ENCODE results near the gene FOCAD.

FOCAD gene

DNA sequence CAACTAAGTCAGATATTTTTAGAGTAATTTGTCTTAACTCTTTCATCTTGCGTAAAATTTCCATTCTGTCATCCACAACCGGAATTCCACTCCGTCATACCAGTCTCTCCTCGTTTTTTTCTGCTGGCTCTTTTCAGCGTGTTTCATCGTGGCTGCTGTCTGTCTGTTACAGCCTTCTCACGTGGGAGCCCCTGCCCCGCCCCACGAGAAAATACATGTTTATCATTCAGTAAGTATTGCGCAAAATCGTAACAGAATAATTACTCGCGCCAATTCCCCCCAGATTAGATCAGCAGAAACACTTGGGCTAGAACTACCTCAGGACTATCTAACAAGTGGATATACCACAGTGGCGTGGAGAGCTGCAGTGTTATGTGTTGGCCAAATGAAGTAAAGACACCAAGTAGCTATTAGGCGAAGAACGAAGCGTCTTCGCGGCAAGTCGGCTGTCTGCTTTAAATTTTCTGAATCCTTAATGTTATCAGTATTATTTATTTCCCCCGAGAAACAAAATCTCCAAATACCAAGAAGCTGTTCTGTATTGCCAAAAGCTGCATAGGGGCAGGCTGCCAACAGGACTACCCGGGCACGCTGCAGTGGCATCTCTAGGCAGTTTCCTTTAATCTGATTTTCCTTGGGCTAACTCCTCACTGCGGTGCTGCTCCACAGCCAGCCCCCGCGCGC lies 566 bp upstream of the FOCAD start:
- DNase-seq (ENCODE audit: low spot score) = peak; percentile 49

DNA sequence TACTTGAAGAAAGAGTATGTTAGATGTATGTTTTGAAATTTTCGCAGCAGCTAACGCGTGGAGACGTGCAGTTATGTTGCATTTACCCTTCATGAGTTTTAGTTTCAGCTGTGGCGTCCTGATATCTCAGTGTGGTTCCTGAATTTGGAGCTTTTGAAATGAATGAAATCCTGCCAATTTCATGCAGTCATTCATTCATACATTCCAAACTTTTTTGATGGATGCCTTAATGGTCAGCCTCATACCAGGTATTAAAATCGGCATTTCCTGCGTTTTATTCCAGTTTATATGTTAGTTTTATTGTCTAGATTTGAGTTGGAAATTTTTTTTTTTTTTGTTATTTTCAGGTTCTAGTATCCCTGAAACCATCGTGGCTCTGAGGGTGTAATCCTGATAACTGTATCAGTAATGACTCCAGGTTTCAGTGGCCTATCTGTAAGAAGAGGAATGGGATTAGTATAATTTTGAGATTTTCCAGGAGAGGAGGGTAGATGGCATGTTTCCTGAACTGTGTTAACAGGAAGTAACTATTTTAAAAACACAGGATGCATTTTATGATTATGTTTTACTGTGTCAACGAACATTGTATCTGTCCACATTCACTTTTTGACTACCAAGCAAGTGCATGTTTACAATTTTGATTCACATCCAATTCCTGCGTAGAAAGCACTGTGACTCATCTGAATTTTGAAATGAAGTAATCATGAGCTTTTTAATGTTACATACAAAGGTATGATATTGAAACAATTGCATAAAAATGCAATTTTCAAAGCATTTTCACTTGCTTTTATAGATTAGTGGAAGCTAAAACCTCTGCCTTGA lies 1.0 kb downstream of the FOCAD start:
- peak; percentile 32 for DNase-seq (ENCODE audit: low spot score)

DNA sequence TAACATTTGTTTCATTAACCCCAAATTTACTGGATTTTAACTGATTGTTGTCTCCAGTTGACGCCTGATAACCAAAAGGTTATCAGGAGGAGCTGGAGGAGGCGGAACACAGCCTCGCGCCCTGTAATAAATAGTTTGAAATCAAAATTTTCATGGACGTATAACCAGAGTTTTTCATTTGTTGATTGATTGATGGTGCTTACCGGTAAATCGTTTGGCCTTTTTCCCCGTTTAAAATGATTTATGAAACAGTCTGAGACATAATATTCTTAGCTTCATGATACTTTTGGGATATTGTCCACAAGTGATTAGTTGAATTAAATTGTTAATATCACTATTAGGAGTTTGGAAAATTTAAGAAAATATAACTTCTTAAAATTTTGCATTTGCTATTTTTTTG lies 1.7 kb downstream of the FOCAD start:
- DNase-seq (ENCODE audit: low spot score) = no peak

DNA sequence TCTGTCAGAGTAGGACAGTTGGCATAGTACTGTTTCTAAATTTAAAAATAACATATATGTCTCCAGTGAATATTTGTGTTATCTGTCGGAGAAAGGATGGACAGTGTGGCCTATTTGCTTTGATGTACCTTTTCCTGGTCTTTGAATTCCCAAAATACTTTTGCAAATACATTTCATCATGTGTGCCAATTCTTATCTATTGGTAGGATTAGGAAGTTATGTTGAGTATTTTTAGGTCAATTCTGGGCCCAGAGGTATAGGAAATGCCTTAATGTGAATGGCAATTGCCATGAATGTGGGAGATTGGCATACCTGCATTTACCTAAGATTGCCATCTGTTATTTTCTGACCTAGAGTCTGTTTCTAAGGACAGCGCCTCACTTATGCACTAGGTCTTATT lies 5.8 kb downstream of the FOCAD start:
- no peak for DNase-seq (ENCODE audit: low spot score)

DNA sequence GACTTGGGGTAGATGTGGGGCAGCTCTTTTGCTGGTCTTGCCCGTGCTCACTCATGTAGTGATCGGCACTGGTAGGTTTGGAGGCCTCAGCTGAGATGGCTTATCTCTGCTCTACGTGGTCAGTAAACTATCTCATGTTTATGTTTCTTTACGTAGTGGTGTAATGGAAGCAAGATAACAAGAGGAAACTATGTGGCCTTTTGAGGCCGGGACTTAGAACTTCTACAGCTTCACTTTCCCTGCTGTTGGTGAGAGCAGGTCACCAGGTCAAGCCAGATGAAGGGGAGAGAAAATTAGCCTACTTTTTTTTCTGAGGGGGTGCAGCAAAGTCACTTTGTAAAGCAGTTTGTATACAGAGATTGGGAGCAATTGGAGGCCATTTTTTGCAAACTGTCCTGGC lies 8.5 kb downstream of the FOCAD start:
- DNase-seq (ENCODE audit: low spot score) = no peak

DNA sequence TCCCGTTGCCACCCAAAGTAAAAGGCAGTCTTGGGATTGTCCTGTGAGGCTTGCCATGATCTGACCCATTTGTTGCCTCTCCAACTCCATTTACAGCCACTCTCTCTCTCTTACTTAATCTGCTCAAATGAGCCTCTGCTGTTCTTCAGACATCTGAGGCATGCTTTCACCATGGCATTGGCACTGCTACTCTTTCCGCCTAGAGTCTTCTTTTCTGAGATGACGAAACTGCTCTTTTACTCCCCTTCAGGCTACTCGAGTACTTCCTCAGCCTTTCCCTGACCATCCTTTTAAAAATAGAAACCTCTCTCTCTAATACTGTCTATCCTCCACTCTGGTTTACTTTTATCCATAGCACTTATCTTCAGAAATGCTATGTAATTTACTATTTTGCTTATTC lies 9.0 kb downstream of the FOCAD start:
- DNase-seq (ENCODE audit: low spot score) = no peak

DNA sequence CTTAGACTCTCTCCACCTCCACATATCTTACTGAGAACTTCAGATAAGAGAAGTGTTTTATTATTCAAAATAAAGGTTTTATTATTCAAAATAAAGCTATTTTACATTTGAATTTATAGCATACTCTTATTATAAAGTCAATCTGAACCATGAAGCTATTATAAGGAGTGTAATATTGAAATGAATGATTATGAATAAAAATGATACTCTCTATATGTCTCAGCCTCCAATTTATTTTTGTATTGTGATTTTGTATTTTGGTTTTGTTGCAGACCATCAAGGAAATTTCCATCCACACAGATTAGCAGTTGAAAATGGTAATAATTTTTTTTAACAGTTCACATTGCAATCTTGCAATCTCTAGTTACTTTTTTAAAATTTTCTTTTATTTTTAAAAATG lies 10.2 kb downstream of the FOCAD start:
- DNase-seq (ENCODE audit: low spot score) = no peak

DNA sequence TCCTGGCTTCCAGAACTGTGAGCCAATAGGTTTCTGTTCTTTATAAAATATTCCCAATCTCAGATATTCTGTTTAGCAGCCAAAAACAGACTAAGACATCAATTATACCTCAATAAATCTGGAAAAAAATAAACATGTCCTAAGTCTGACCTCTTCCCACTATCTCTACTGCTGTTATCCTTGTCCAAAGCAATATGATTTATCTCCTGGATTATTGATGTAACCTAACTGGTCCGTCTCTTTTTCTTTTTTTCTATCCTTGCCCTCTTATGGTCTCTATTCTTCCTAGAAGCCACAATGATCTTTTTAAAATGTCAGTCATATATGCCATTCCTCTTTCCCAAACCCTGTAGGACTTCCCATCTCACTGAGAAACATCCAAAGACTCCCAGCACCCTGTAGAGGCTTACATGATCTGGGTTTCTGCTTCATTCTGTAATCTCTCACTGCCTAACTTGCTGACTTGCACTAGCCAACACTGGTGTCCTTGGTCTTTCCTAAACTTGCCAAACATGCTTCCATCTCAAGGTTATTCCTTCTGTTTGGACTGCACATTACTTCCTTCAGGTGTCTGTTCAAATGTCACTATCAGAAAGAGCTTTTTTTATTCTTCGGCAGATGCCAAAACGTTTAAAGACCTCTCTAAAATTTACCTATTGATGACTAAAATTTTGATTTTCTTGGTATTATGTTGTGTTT lies 13.1 kb downstream of the FOCAD start:
- DNase-seq (ENCODE audit: low spot score) = no peak

DNA sequence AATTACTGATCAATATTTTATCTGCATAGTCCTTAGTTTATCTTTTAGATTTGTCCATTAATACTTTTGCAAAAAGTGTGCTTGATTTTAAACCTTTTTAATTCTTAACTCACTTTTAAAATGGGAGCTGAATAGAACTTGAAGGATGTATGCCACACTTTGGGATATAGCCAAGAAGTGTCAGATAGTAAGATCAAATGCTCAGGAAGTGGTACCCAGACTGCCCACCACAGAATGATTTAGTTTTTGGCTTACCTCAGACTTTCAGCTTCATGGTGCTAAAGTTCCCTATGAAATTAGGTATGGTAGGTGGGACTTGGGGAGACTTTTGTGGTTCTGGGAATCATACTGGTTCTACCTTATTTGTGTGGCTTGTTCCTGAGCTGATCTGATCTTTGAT lies 14.7 kb downstream of the FOCAD start:
- DNase-seq (ENCODE audit: low spot score) = no peak

DNA sequence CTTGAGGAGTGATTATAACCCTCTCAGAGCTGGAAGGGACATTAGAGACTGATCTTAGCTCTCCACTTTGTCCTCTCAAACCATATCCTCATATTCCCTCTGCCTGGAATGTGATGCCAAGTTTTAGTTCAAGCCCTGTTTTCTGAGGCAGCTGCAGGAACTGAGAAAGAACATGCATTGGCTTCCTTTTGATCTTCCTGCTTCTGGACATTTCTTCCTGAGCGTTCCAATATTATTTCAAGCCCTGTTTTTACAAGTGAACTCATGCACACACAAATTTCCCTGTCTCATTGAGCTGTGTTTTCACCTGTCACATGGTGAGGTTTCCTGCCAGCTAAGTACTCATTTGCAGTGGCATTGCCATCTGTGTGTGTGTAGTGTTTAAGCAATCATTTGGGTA lies 17.0 kb downstream of the FOCAD start:
- DNase-seq (ENCODE audit: low spot score) = no peak

DNA sequence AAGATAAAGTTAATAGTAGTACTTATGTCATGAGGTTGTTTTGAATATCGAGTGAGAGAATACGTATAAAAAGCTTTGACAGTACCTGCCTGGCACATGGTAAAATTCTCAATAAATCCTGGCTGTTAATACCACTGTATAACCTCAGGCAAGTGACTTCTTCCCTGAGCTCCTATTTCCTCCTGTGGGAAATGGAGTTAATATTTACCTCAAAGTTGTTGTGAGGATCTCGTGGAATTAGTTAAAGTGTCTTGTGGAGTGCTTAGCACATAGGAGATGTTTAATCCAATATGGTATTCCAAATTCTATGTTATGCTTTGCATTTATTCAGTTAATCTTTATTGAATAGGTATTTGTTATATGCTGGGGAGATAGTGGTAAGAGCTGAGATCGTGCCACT lies 18.5 kb downstream of the FOCAD start:
- DNase-seq (ENCODE audit: low spot score) = no peak

DNA sequence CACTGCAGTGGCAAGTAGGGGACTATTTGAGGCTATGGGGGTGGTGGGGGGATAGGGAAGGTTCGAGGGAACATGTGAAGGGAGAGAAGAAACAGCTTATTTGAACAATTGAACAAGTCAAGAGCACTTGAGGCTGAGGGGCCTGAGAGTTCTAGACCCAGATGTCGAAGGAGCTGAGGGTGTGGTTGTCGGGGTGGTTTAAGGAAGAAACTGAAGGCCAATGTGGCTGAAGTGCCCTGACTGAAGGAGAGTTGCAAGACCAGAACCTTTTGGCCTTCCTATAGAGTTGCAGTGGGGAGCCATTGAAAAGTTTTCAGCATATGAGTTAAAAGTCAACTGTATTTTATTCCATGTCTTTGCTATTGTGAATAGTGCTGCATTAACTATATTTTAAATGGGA lies 19.1 kb downstream of the FOCAD start:
- no peak for DNase-seq (ENCODE audit: low spot score)

DNA sequence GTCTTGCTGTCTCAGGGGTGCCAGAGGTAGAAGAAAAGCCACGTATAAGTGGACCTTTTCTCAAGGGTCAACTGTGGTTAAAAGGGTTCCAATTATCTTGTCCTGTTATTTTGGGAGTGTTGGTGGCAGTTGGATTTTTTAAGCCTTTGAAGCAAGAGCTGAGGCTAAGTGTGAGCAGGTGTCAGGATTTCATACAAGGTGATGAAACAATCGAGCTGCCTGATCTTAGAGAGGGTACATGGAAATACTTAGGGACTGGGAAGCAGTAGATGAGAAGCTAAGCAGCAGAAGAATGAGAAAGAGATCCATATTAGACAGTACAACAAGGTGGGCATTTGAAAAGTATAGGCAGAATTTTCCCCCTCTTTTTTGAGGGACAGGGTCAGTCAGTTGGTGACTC lies 23.6 kb downstream of the FOCAD start:
- no peak for DNase-seq (ENCODE audit: low spot score)

DNA sequence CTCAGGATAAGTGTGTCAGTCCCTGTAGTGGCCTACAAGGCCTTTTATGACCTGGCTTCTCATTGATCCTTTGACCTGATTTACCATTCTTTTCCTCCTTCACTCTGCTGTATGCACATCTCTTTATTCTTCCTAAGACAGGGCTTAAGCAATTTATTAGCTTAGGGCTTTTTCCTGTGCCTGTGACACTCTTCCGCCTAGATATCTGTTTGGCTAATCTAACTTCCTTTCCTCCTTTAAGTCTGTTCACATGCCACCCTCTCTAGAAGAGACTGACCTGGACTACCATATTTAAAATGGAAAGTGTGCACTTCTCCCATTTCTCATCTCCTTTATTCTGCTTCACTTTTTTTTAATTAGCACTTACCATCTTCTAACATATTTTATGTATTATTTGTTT lies 29.1 kb downstream of the FOCAD start:
- no peak for DNase-seq (ENCODE audit: low spot score)

DNA sequence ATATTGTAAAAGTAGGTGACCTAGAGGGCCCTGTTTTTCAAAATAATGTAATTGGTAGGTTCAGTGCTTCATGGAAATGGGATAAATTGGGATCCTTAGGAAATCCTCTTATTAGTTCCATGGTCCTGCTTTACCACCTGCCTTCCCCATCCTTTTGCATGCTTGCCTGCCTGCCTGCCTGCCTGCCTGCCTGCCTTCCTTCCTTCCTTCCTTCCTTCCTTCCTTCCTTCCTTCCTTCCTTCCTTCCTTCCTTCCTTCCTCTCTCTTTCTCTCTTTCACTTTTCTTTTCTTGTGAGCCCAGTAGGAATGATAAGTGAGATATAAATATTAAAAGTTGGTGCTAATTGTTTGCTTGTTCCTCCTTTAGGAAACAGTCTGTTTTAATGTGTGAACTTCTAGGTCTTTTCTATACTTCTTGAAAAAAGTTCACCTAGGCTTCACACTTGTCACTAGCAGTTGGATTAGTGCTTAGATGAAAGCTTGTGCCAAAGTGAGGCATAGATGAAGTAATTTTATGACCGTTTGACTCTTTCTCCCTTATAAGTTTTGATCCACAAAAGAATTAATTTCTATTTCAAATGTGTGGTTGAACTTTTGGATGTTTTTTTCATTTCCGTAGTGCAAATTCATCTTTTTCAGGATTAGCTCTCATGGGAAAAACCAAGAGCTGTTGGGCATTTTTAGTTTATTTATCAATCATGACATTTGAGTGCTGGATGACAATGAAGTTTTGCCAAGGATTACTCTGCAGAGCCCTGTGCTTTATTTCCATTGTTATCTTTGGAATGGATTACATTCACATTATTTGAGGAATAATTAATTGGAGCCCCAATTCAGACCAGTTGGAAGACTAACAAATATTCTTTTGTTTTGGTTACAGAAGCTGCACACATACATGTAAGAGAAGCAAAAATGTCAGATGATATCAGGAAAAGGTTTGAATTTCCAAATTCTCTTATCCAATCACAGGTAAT lies 30.7 kb downstream of the FOCAD start:
- no peak for DNase-seq (ENCODE audit: low spot score)

DNA sequence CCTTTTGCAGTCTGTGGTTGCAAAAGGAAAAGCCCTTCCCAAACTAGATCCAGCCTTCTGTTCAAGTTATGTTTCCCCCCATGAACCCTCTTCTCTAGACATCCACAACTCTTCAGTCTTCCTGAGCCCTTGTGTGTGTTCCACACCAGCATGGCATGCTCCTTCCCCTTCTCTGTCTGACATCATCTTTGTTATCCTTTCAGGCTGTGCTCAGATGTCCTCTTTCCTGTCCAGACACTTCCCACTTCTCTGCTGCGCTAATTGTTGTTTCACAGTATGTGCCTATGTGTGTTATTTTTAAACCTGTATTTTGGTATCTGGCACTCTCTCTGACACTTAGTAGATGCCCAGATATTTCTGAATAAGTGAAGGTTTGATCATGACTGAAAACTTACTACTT lies 38.2 kb downstream of the FOCAD start:
- DNase-seq (ENCODE audit: low spot score) = no peak

DNA sequence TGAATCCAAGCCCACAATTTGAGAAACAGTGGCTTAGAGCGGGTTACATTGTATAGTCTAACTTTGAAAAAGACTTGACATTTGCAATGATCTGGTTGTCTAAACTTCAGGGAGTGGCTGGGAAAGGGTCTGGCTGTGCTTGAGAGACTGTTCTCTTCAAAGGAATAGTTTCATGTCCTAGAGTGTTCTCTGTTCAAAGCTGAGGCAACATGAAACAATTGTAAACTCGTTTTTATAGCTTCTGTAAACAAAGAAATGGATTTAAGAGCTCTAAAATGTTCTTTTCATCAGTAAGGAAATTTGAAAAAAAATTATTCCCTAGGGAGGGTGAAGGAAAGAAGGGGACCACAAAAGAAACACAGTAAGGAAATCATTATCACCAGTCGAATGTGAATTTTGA lies 41.6 kb downstream of the FOCAD start:
- no peak for DNase-seq (ENCODE audit: low spot score)

DNA sequence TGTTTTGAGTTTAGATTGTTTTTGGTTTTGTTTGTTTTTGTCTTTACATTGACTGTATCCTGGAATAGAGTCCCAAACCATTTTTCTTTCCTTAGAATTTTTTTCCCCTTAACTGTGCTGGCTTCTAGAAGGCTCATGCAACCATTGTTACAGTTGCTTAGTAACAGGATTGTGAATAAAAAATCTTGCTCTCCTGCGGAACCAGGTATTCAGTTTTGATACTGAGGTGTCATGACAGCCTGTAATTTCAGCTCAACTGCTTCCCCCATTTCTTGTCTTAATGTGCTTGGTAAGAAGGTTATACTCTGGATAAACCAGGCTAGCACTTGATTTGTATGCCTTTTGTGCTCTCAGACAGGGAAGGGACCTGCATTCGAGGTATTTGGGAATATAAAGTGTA lies 42.1 kb downstream of the FOCAD start:
- DNase-seq (ENCODE audit: low spot score) = no peak

DNA sequence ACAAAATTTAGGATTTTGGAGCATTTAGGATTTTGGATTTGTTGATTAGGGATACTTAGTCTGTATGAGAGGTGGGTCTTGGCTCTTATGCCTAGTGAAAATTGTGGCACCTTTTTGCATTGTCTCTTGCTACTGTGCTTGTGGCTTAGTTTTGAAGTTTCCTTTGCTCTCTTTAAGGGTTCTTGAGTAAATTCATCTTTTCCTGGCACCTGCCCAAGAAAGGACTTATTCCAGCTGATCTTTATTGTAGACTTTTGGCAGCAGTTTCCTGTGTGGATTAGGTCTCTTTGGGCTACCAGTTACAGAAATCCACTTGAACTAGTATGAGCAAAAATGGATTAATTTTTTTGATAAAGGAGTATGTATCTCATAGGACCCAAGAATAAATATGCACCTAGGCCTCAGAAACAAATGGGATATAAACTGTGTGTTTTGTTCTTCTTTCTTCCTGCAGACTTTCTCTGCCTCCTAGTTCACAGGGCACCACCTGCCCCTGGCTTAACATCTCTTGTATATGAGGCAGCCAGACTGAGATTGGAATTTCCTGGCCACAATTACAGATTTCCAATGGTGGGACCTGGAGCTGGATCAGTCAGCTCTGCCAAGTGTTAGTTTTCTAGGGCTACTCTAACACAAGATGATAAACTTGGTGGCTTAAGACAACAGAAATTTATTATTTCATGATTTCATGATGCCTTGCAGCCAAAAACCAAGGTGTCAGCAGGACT lies 44.6 kb downstream of the FOCAD start:
- DNase-seq (ENCODE audit: low spot score) = no peak

DNA sequence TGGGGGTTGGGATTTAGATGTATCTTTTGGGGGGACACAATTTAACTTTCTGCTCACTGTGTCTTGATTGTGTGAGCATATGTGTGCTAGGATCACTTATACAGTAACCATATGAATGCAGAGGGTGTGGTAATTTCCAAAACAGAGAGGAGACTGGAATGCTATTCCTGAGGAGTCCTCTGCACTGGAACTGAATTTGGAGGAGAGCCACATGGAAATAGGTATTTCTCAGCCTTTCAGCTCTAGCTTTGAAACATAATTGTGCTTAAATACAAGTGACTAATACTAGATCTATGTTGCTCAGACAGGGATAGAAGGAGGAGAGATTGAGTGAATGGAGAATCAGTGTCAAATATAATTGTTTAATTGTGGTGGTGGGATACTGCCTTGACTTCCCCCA lies 45.5 kb downstream of the FOCAD start:
- DNase-seq (ENCODE audit: low spot score) = peak; percentile 4

DNA sequence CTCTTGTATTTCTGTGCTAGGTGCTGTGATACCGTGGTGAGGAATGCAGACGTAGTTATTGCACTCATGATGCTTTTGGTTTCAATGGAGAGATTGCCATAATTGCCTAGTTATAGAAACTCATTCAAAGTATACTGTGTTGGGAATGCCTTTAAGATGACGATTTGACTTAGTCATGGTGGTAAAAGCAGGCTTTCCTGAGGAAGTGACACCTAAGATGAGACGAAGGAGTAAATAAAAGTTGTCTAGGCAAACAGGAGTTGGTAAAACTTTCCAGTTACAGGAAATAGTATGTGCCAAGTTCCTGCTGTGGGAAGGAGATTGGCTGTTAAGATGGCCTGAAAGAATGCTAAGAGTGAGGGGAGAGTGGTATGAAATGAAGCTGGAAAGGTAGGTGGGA lies 48.1 kb downstream of the FOCAD start:
- no peak for DNase-seq (ENCODE audit: low spot score)

Data from AG08395 (cell line).